Embryonic facial prominence (tissue), 1 donor: ENCODE data around the gene PVALEF.
"Not testable (repeated sequence)": the region's sequence is repeated elsewhere in the genome, so short reads cannot be mapped to it uniquely, and the experiment has no call there.

ENCODE experiments used
- DNase-seq: peaks from one replicate; pipeline ENCODE4 v3.0.0-alpha.2; 2016; ENCODE audit errors: extremely low spot score

Gene PVALEF

GRCh38 chr17:81218991-81219390 lies 53.7 kb downstream of the PVALEF start:
- DNase-seq = no peak

GRCh38 chr17:81219476-81220180 lies 54.3 kb downstream of the PVALEF start:
- no peak for DNase-seq

- DNase-seq = no peak
Observed at GRCh38 chr17:81221371-81221841, 56.1 kb downstream of the PVALEF start.

GRCh38 chr17:81221842-81222619 lies 56.7 kb downstream of the PVALEF start:
- no peak for DNase-seq

DNA sequence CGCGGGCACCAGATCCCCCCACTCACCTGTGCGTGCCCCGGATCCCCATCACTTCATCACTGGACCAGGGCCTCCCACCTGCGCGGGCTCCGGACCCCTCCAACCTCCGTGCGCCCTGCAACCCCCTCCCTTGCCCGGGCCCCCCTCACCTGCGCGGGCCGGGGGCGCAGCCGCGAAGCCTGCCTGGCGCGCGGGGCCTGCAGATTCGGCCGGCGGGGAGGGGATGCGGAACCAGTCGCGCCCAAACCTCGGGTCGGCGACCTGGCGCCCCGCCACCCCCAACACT lies 57.3 kb downstream of the PVALEF start:
- DNase-seq = no peak

DNA sequence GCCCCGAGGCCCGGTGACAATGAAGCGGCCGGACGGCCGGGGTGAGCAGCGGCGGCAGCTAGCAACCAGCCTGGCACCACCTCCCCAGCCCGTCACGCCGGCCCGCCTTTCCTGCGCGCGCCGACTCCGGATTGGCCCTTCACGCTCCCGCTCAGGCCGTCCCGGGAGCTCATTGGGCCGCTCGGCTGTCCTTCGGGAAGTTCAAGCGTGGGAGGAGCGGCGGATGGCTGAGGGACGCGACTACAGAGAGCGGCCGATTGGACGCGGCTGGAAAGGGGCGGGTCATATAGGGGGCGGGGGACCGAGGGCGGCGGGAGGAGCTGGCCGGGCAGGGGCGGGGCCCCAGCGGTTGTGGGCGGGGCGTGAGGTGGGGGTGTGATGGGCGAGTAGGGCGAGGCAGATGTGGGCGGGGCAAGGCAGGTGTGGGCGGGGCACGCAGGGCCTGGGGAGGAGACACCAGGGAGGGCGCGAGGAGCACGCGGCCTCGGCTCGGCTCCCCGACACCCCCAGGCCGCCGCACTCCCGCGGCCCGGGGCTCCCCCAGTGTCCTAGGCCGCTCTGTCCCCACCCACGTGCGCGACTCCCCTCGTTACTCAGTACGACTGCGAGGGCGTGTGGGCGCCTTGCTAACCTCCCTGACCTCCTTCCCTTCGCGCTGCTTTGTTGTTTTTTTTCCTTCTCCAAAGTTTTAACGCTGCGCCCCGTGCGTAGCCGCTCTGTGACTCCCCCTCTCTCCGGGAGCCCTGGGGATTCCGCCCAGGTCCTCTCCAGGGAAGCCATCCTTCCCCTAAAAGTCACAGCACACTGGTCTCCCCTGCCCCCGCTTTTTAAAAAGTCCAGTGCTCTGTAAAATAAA lies 57.8 kb downstream of the PVALEF start, which contains the start of gene CEP131:
CEP131 (minus strand) TSS at position 60 of the 856 bp plus-strand sequence. CDS start 2,909 bp downstream, outside the sequence.
- DNase-seq = peak; percentile 97

DNA sequence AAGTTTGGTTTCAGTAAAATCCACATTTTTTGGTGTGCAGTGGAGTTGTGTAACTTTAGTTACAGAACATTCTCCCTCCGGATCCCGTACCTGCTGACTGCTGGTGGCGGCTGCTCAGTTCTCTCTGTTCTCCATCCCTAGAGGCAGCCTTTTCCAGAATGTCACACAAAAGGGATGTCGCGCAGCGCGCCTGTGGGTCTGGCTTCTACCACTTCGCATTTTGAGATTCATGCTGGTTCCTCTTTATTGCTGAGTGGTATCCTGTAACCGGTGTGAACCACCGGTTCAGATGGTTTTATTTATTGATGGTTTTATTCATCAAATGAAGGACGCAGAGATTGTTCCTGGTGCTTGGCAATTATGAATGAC lies 58.4 kb downstream of the PVALEF start:
- no peak for DNase-seq

DNA sequence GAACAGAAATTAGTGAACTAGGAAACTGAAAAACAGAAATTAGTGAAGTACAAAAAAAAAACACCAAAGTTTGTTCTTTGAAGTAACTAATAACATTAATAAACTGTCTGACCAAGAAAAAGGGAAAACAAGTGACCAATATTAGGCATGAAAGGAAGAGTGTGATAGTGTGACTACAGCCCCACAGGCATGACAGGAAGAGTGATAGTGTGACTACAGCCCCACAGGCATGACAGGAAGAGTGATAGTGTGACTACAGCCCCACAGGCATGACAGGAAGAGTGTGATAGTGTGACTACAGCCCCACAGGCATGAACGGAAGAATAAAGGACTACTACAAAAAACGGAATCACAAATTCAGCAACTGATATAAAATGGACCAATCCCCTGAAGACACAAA lies 62.3 kb downstream of the PVALEF start:
- DNase-seq = not testable (repeated sequence)

DNA sequence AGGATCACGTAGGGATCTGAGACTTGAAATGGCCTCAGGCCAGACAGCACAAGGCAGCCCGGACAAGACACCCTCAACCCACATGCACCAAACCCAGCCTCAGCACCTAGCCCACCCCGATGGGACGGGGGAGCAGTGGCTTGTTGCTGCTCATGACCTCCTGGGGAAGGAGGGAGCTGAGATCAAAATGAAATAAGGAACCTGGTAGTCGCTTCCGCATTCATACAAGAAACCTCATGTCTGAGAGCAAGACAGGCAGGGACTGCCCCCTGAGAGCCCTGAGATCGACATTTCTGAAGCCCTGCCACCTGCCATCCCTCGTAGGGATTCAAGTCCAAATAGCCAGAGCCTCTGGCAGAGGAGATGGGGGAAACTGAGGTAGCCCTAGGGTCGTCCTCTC lies 63.1 kb downstream of the PVALEF start:
- DNase-seq = no peak

- DNase-seq = no peak
Observed at GRCh38 chr17:81228834-81229665, 63.7 kb downstream of the PVALEF start.

DNA sequence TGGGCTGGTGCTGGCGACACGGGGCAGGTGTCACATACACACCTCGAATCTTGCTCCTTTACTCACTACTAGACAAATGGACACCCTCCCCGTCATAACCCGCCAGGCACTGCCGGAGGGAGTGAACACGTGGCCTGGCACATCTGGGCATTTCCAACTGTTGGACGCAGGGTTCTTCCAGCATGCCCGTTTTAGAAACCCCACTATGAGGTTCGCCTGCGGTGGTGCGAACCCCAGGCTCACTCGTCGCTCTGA lies 64.3 kb downstream of the PVALEF start:
- no peak for DNase-seq

DNA sequence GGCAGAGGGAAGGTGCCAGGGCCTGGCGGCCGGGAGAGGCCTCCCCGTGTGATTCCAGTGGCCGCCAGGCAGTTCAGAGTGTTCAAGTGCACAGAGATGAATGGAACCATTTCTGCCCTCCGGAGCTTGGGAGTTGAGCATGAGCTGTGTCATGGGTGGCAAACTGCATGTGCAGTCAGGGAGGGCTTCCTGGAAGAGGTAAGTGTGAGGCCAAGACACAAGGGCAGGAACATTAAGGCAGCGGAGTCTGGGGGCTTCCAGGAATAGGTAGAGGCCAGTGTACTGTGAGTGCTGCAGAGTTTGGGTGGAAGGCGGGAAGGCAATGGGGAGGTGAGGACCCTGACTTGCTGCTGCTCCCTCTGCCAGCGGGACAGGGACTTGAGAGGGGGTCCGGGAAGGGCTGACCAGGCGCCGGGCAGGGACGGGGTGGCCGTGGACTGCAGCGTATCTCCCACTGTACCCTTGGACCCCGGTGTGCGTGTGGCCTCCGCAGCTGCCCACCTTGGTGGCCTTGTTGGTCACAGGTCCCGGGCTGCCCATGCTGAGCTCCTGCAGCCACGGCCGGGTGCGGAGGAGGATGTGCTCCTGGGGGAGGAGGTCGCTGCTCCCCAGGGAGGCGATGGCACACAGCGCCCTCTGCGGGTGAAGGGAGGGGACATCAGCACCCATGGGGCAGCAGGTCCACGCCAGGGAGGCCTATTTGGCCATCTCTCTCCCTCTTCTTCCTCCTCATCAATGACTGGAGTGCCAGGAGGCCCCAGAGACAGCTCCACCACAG lies 64.9 kb downstream of the PVALEF start:
- no peak for DNase-seq

- no peak for DNase-seq
Observed at GRCh38 chr17:81231121-81231645, 65.9 kb downstream of the PVALEF start.

DNA sequence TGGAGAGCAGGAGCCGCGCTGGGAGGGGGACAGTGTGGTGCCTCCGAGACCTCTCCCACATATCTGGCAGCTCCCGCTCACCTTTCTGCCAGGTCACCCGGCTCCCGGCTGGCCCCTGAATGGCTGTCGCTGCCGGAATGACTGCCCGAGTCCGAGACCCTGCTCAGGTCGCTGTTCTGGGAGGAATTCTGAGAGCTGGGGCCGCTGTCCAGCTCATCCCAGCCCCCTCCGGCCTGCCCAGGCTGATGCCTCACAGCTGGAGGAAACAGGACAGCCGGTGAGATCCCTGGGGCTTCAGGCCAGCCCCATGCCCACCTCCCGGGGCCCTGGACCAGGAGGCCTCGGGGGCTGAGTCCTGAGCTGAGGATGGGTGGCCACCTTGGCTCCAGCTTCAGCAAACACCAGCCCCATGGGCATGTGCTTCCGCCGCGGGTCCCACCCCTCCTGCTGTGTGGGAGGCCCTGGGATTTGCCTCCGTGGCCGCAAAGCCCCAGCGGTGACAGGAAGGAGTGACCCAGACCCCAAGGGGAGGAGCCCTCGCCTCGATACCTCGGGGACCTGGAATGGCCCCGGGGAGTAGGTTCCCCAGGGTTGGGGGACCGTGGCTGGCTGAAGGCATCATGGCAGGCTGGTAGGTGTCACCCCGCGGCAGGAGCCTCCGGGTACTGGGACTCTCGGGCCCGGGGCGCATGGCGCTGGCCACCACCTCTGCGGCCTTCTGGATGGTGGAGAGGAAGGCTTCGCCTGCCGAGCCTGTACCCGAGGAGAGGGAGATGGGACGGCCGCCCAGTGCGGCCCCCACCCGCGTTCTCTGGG lies 66.7 kb downstream of the PVALEF start:
- DNase-seq = no peak
